HG03095 (cell line): ENCODE data around the gene FOXD1.
"Not testable (repeated sequence)": the region's sequence is repeated elsewhere in the genome, so short reads cannot be mapped to it uniquely, and the experiment has no call there.

ENCODE experiments used
- ATAC-seq: cut with Tn5 transposase; IDR thresholded peaks from one replicate; pipeline ENCODE4 v1.9.1; 2021; ENCODE audit warnings: moderate library complexity; ENCODE audit not compliant: unreplicated experiment

Gene FOXD1

DNA sequence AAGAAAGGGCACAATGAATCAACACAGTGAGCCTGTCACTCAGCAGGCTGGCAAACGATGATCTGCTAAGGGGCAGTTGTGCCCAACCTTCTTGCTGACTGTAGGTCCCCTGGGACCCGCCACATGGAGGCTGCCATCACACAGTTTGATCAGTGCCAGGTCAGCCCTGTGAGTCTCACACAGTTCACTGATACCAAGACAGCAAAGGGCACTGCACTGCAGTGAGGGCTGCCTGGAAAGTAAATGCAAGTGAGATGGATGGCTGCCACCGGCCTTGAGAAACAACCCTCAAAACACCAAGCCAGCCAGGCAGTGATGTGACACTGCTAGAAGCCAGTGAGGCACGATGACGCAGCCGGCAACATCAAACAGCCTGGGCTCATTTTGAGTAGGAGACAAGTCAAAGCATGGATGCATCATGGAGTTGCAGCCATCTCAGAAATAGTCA, 30.3 kb downstream of the FOXD1 start:
- no peak for ATAC-seq

DNA sequence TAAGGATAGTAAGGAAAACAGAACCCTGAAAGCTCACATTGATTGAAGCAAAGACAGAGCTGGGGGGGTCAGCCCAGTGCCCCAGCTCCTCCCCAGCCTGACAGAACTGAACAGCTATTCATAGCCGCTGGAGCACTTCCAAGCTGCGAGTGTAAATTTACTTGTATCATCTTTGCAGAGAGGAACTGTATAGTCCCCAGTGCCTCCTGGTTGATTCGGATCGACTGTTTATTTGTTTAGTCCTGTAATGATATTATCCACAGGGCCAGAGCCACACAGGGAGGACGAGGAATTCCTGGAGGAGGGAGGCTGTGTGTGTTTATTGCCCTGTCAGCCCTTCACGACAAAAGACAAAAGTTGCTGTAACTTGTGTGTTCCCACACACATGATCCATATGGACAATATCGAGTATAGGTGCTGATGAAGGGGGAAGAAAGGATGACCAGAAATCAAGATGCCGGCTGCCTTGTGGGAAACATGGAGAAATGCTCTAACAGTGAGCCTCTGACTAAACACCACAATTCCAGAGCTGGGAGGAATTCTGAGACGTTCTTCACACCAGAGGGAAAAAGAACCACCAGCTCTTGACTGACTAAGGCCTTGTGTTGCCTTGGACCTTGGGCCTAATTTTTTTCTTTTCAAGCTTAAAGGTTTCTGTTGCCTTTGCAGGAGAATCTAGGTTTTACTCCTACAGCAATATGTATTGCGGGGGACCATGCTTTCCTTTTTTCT, 31.1 kb downstream of the FOXD1 start:
- no peak for ATAC-seq

DNA sequence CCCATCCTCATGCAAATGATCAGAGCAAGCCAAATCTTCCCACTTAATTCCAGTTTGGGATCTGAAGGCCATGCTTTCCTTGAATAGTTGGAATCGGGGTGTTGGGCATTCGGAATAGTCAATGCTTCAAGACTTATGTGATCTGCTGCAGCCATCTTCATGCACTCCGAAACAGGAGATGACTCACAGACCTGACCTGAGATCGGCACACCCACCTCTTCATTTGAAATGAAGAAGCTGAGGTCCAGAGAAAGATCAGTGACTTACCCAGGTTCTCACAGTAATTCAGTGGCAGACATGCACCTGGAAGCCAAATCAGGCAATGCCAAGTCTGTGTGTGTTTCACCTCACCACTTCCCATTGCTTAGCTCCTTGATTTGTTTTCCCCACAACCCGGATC, 33.0 kb downstream of the FOXD1 start:
- no peak for ATAC-seq

DNA sequence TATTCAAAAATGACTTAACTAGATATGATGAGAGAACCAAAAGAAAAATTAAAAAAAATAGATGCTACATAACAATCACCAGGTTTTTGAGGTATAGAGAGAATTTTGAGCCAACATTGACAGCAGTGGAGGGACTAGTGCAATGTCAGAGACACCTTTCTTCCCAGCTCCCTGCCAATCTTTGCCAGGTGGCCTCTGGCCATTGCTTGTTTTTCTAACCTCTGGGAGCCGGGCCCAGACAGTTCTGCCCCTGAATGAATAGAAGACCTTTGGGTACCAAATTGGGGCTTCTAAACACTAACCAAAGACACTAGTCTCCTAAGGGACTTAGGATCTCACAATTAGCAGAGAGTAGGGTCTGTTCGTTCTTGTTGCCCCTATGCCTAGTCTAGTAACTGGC, 33.4 kb downstream of the FOXD1 start:
- ATAC-seq = no peak

DNA sequence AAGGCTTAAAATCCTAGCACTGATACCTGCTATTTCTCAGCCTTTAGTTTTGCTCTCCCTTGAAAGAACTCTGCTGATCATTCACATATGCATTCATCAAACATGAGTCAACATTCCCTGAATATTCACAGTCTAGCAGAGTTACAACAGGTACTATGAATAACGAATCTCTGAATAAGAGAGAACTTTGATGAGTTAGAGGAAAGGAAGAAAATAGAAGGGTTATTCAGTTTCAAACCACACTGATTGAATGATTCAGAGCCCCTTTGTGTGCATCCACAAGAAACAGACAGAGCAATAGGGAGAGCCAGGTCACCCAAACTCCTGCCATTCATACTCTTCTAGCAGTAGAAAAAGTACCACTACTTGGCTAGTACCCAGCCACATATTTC, 36.0 kb downstream of the FOXD1 start:
- no peak for ATAC-seq

DNA sequence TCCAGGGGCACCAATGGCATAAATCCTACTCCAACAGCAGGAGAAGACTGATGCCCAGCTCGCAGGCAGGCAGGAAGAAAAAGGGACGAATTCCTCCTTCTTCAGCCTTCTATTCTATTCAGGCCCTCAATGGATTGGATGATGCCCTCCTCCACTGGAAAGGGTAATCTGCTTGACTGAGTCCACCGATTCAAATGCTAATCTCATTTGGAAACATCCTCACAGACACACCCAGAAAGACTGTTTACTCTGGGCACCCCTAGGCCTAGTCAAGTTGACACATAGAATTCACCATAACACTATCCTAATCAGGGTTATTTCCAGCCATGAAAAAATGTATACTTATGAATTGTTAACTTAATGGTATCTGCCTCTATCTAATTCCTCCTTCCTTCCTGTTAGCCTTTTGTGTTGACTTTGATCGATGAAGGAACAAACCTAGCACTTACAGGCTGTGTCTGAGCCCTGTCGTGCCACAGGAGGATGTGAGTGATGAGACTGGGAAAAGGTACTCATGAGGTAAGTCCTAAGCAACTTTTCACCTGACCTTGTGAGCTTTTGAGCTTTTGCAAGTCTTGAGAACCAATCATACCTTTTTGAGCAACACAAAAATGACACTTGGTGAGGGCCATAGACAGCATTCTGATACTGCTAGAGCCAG, 36.5 kb downstream of the FOXD1 start:
- no peak for ATAC-seq

DNA sequence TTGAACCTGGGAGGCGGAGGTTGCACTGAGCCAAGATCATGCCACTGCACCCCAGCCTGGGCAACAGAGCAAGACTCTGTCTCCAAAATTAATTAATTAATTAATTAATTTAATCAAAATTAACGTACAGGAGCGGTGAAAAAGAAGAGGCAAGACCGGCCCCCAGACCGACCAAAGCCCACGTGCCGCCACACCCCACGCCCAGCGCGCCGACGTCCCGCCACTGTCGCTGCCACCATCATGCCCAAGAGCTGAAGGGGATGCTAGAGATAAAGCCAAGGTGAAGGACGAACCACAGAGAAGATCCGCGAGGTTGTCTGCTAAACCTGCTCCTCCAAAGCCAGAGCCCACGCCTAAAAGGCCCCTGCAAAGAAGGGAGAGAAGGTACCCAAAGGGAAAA, 38.6 kb downstream of the FOXD1 start:
- ATAC-seq = not testable (repeated sequence)

DNA sequence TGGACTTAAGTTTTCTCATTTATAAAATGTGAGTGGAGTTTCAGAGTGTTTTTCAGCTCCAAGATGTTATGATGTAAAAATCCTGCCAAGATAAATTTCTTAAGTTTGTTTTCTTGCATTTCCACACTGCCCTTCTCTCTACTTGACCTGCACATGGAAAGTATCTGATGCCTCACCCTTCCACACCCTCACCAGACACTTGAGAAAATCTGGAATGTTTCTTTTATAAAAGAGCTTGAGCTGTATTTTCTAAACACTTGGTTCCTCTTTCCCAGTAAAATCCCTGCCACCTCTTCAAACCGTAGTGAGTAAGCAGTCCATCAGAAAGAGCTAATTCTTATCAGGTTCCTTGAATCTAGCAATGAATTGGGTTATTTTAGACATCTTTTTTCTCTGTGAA, 42.9 kb downstream of the FOXD1 start:
- ATAC-seq = no peak

DNA sequence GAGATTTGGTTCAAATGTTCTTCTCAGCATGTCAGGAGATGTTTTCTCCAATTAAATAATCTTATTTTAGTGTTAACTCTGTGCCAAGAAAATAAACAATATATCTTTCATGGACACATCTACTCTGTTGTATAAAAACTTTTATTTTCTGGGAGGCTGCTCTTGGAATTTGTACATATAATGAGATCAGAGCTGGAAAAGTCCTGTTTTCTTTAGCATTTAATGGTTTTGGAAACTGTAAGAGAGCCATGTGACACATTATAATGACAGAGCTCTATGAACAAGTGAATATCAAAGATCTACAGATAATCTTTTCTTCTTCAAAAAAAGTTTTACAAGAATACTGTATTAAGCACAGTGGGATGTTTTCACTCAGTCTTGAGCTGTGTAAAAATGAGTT, 48.8 kb downstream of the FOXD1 start:
- ATAC-seq = no peak
